ENCODE results near the gene CCDC68. TPM values are rescaled to one million over a fixed set of nuclear protein-coding genes. Genes with fewer than 3 reads are reported as not detected.

The CCDC68 gene
- total and polyA plus RNA-seq, 2 donors (not counting 3 experiments of a cell fraction or from before 2014, with no cell fraction given): 0.72 to 1.0 TPM

DNA sequence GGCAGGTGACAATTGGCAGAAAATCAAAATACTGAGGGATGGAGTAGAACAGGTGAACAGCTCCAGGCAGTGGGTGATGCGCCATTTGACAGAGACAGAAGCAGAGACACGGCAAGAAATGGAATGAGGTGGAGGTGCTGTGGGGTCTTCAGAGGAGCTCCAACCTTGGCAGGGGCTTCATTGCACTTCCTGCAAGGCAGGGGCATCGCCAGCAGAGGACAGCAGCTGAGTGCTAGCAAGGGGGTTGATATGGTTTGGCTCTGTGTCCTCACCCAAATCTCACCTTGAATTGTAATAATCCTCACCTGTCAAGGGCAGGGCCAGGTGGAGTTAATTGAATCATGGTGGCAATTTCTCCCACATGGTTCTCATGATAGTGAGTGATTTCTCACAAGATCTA is 42.8 kb downstream of the CCDC68 start:
- DNase-seq (ENCODE audit: low read depth, low spot score) (no peak), FAIRE-seq (no peak)
- Histone ChIP-seq H3K4me1 (ENCODE audit: control insufficient read depth, extremely low read depth, insufficient read depth, low read length) (no peaks in the 10 kb centered on the region), H3K4me2 (ENCODE audit: insufficient read depth, low read length) (no peak overlapping the region), H3K79me2 (ENCODE audit: control insufficient read depth, insufficient read depth, low read length) (no peaks in the 10 kb centered on the region), H4K20me1 (replicated peaks; ENCODE audit: control insufficient read depth, extremely low read depth, insufficient read depth, low read length) (no peaks in the 10 kb centered on the region), H3K27me3 (ENCODE audit: control insufficient read depth in 2 of 2, insufficient read depth in 2 of 2, low read length in 2 of 2) (no peaks in the 10 kb centered on the region), H3K27ac (ENCODE audit: insufficient read depth, low read depth, low read length) (no peak overlapping the region), H3K9ac (replicated peaks; ENCODE audit: extremely low read depth, insufficient read depth, low read length) (no peak overlapping the region), H3K9me1 (replicated peaks; ENCODE audit: control insufficient read depth, extremely low read depth, insufficient read depth, low read length) (no peaks in the 10 kb centered on the region), H3K9me3 (replicated peaks; ENCODE audit: control insufficient read depth, insufficient read depth, low read length) (no peaks in the 10 kb centered on the region), H3K36me3 (ENCODE audit: control insufficient read depth in 2 of 2, extremely low read depth in 1 of 2, insufficient read depth in 2 of 2, low read length in 2 of 2) (no peaks in the 10 kb centered on the region), H3K4me3 (replicated peaks in 1 of 3; ENCODE audit: insufficient read depth in 1 of 3, low read depth in 1 of 3, low read length in 3 of 3) (no peak overlapping the region), H2AFZ (ENCODE audit: low read depth, low read length) (no peak overlapping the region)
- CTCF ChIA-PET: no interaction called here
- intact Hi-C loops (cut with micrococcal nuclease): no loop called here
- no peak for TF ChIP-seq POLR2A (IDR thresholded peaks at IDR 0.05; ENCODE audit: low read depth, low read length)
- TF ChIP-seq, protein P1, sequence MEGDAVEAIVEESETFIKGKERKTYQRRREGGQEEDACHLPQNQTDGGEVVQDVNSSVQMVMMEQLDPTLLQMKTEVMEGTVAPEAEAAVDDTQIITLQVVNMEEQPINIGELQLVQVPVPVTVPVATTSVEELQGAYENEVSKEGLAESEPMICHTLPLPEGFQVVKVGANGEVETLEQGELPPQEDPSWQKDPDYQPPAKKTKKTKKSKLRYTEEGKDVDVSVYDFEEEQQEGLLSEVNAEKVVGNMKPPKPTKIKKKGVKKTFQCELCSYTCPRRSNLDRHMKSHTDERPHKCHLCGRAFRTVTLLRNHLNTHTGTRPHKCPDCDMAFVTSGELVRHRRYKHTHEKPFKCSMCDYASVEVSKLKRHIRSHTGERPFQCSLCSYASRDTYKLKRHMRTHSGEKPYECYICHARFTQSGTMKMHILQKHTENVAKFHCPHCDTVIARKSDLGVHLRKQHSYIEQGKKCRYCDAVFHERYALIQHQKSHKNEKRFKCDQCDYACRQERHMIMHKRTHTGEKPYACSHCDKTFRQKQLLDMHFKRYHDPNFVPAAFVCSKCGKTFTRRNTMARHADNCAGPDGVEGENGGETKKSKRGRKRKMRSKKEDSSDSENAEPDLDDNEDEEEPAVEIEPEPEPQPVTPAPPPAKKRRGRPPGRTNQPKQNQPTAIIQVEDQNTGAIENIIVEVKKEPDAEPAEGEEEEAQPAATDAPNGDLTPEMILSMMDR (IDR thresholded peaks at IDR 0.05; ENCODE audit: extremely low read depth in 1 of 2, insufficient read depth in 1 of 2, low read depth in 1 of 2, low read length in 2 of 2): no peak
- TF ChIP-seq EZH2 (IDR thresholded peaks at IDR 0.05; ENCODE audit: borderline replicate concordance, low read depth, low read length, severe bottlenecking): no peak
- no peak for TF ChIP-seq MYC (IDR thresholded peaks at IDR 0.05; ENCODE audit: low read depth, low read length)
- no peak for TF ChIP-seq JUN (IDR thresholded peaks at IDR 0.05; ENCODE audit: borderline replicate concordance, insufficient read depth, insufficient read length, low read depth)
- TF ChIP-seq, protein P2, sequence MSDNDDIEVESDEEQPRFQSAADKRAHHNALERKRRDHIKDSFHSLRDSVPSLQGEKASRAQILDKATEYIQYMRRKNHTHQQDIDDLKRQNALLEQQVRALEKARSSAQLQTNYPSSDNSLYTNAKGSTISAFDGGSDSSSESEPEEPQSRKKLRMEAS (IDR thresholded peaks at IDR 0.05; ENCODE audit: insufficient read depth, insufficient read length): no peak
- dilution Hi-C loops (cut with MboI; ENCODE audit: extremely low pct_ligation_motif_present, low sequenced_read_pairs): no loop called here
- BruUV-seq (replicated peaks): no TSS peak
- POLR2A ChIA-PET: no interaction called here

DNA sequence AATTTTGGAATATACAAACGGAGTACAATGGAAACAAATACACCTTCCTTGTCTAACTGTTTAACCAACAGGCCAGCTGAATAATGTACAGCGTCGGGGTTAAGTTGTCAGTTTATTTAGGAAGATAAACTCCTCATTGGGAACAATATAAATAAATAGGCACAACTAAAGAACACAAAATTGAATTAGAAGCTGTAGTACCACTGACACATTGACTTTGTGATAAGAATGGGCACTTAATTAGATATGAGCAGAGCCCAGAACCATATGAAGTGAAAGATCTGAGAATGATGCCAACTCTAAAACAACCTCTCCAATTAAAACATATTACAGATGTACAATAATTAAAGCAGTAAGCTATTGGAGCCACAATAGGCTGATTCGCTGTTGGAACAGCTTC is 44.4 kb downstream of the CCDC68 start:
- H3K27me3 ChIP-seq (ENCODE audit: control insufficient read depth in 2 of 2, insufficient read depth in 2 of 2, low read length in 2 of 2): no peaks in the 10 kb centered on the region
- intact Hi-C loops (cut with micrococcal nuclease) (no loop called here), dilution Hi-C loops (cut with MboI; ENCODE audit: extremely low pct_ligation_motif_present, low sequenced_read_pairs) (no loop called here)
- H3K79me2 ChIP-seq (ENCODE audit: control insufficient read depth, insufficient read depth, low read length): no peaks in the 10 kb centered on the region
- H3K4me1 ChIP-seq (ENCODE audit: control insufficient read depth, extremely low read depth, insufficient read depth, low read length): no peaks in the 10 kb centered on the region
- no peaks in the 10 kb centered on the region for H4K20me1 ChIP-seq (replicated peaks; ENCODE audit: control insufficient read depth, extremely low read depth, insufficient read depth, low read length)
- H3K36me3 ChIP-seq (ENCODE audit: control insufficient read depth in 2 of 2, extremely low read depth in 1 of 2, insufficient read depth in 2 of 2, low read length in 2 of 2): no peaks in the 10 kb centered on the region
- H3K9ac ChIP-seq (replicated peaks; ENCODE audit: extremely low read depth, insufficient read depth, low read length): no peak overlapping the region
- H2AFZ ChIP-seq (ENCODE audit: low read depth, low read length): no peak overlapping the region
- TF ChIP-seq GATA2 (IDR thresholded peaks at IDR 0.05; ENCODE audit: insufficient read depth, insufficient read length, low read depth, low read length) (no peak), MYC (IDR thresholded peaks at IDR 0.05; ENCODE audit: low read depth, low read length) (no peak), EZH2 (IDR thresholded peaks at IDR 0.05; ENCODE audit: borderline replicate concordance, low read depth, low read length, severe bottlenecking) (no peak), POLR2A (IDR thresholded peaks at IDR 0.05; ENCODE audit: low read depth, low read length) (no peak), JUN (IDR thresholded peaks at IDR 0.05; ENCODE audit: borderline replicate concordance, insufficient read depth, insufficient read length, low read depth) (no peak), POLR2AphosphoS5 (IDR thresholded peaks at IDR 0.05; ENCODE audit: insufficient read depth, low read depth, low read length) (no peak)
- TF ChIP-seq, protein P2 (IDR thresholded peaks at IDR 0.05; ENCODE audit: insufficient read depth, insufficient read length): no peak
- TF ChIP-seq, protein P1 (IDR thresholded peaks at IDR 0.05; ENCODE audit: extremely low read depth in 1 of 2, insufficient read depth in 1 of 2, low read depth in 1 of 2, low read length in 2 of 2): no peak
- no peak for DNase-seq (ENCODE audit: low read depth, low spot score)
- no peaks in the 10 kb centered on the region for H3K9me3 ChIP-seq (replicated peaks; ENCODE audit: control insufficient read depth, insufficient read depth, low read length)
- FAIRE-seq: no peak
- ChIA-PET CTCF (no interaction called here), POLR2A (no interaction called here)
- no peak overlapping the region for H3K4me3 ChIP-seq (replicated peaks in 1 of 3; ENCODE audit: insufficient read depth in 1 of 3, low read depth in 1 of 3, low read length in 3 of 3)
- BruUV-seq (replicated peaks): no TSS peak
- no peaks in the 10 kb centered on the region for H3K9me1 ChIP-seq (replicated peaks; ENCODE audit: control insufficient read depth, extremely low read depth, insufficient read depth, low read length)
- no peak overlapping the region for H3K27ac ChIP-seq (ENCODE audit: insufficient read depth, low read depth, low read length)
- H3K4me2 ChIP-seq (ENCODE audit: insufficient read depth, low read length): no peak overlapping the region
